IMR-90 (cell line): ENCODE measurements around the gene HRC. TPM values are rescaled to one million over a fixed set of nuclear protein-coding genes. Genes with fewer than 3 reads are reported as not detected.

Experiments
- ATAC-seq: fragments of 200-7000 bp; cut with Tn5 transposase; 2 replicates; pipeline ENCODE4 v1.9.1; 2020; ENCODE audit warnings: low read depth, mild to moderate bottlenecking, moderate library complexity
- BruUV-seq: library from RNA; stranded (reverse); fragments of 400-500 nt; replicated peaks from 2 replicates; lab custom pipeline; 2021; lab: Mats Ljungman, UMichigan
- CTCF ChIA-PET: fragments of 300-600 bp; formaldehyde crosslinking; extraction: SDS; loops from one replicate; lab custom pipeline; 2021; ENCODE audit warnings: antibody characterized with exemption; lab: Yijun Ruan, JAX
- POLR2A ChIA-PET: fragments of 300-600 bp; sonication (Branson Sonifier 250); formaldehyde crosslinking; loops from one replicate; lab custom pipeline; 2022; ENCODE audit warnings: antibody characterized with exemption; ENCODE audit not compliant: unreplicated experiment; lab: Charles Lee
- DNase-seq: peaks from one replicate; pipeline ENCODE4 v3.0.0; 2013
- H2AFZ ChIP-seq: replicated peaks from 2 replicates; pipeline ENCODE3; 2013; ENCODE audit warnings: low read length, mild to moderate bottlenecking; ENCODE audit not compliant: poor library complexity
- H2AK5ac ChIP-seq: 2 replicates; pipeline ENCODE4 v1.6.1; 2013; ENCODE audit warnings: low read depth, low read length, inconsistent platforms
- H2AK9ac ChIP-seq: replicated peaks from 2 replicates; pipeline ENCODE3; 2013; ENCODE audit warnings: mild to moderate bottlenecking, low read depth, low read length, moderate library complexity; ENCODE audit not compliant: poor library complexity
- H2BK120ac ChIP-seq: 2 replicates; pipeline ENCODE4 v1.6.1; 2013; ENCODE audit warnings: low read depth, low read length, inconsistent platforms
- H2BK15ac ChIP-seq: 3 replicates; pipeline ENCODE4 v1.6.1; 2013; ENCODE audit warnings: low read depth, low read length, inconsistent platforms
- H2BK20ac ChIP-seq: 2 replicates; pipeline ENCODE4 v1.6.1; 2013; ENCODE audit warnings: low read depth, mild to moderate bottlenecking, inconsistent platforms, low read length, moderate library complexity
- H2BK5ac ChIP-seq: 2 replicates; pipeline ENCODE4 v1.6.1; 2013; ENCODE audit warnings: mild to moderate bottlenecking, low read depth, low read length, inconsistent platforms; ENCODE audit not compliant: poor library complexity, severe bottlenecking
- H3K14ac ChIP-seq: replicated peaks from 2 replicates; pipeline ENCODE4 v1.6.1; 2013; ENCODE audit warnings: low read depth, low read length, inconsistent platforms
- H3K18ac ChIP-seq: 2 replicates; pipeline ENCODE4 v1.6.1; 2013; ENCODE audit warnings: low read depth, low read length, control low read depth
- H3K23ac ChIP-seq: 2 replicates; pipeline ENCODE4 v1.6.1; 2013; ENCODE audit warnings: low read depth, low read length, inconsistent platforms
- H3K27ac ChIP-seq: 2 replicates; pipeline ENCODE4 v1.5.1; 2013; ENCODE audit warnings: mild to moderate bottlenecking, control low read depth, low read length; ENCODE audit not compliant: insufficient read depth
- H3K27me3 ChIP-seq: 2 replicates; pipeline ENCODE4 v1.6.1; 2013; ENCODE audit warnings: low read length; ENCODE audit not compliant: control insufficient read depth, insufficient read depth
- H3K36me3 ChIP-seq: 2 replicates; pipeline ENCODE4 v1.6.1; 2013; ENCODE audit warnings: low read length, mixed read lengths; ENCODE audit not compliant: control insufficient read depth, insufficient read depth
- H3K4ac ChIP-seq: 2 replicates; pipeline ENCODE4 v1.6.1; 2013; ENCODE audit warnings: low read depth, low read length, inconsistent platforms
- H3K4me1 ChIP-seq: 2 replicates; pipeline ENCODE4 v1.6.1; 2013; ENCODE audit warnings: low read length, mixed read lengths; ENCODE audit not compliant: control insufficient read depth, insufficient read depth
- H3K4me2 ChIP-seq: 2 replicates; pipeline ENCODE4 v1.6.1; 2013; ENCODE audit warnings: low read depth, mild to moderate bottlenecking, control low read depth, low read length, moderate library complexity
- H3K4me3 ChIP-seq: 2 replicates; pipeline ENCODE4 v1.5.1; 2013; ENCODE audit warnings: low read depth, mild to moderate bottlenecking, control low read depth, low read length, moderate library complexity; ENCODE audit not compliant: insufficient read depth
- H3K56ac ChIP-seq: 2 replicates; pipeline ENCODE4 v1.6.1; 2013; ENCODE audit warnings: low read length, inconsistent platforms; ENCODE audit not compliant: insufficient read depth; ENCODE audit errors: extremely low read depth
- H3K79me1 ChIP-seq, 2 experiments: 2 replicates each; pipeline ENCODE4 v1.6.1; 2013; ENCODE audit warnings: low read length in 2 of 2, inconsistent platforms in 1 of 2, low read depth in 1 of 2
- H3K9ac ChIP-seq: 2 replicates; pipeline ENCODE4 v1.6.1; 2013; ENCODE audit warnings: low read depth, low read length, control low read depth
- H3K9me1 ChIP-seq: 2 replicates; pipeline ENCODE4 v1.6.1; 2013; ENCODE audit warnings: low read length, inconsistent platforms; ENCODE audit not compliant: insufficient read depth
- H3K9me3 ChIP-seq: 2 replicates; pipeline ENCODE4 v1.6.1; 2013; ENCODE audit warnings: low read length; ENCODE audit not compliant: control insufficient read depth, insufficient read depth
- H4K20me1 ChIP-seq: 2 replicates; pipeline ENCODE4 v1.6.1; 2013; ENCODE audit warnings: low read length, inconsistent platforms; ENCODE audit not compliant: insufficient read depth
- H4K5ac ChIP-seq: 2 replicates; pipeline ENCODE4 v1.6.1; 2013; ENCODE audit warnings: mild to moderate bottlenecking, low read depth, low read length, control low read depth
- H4K8ac ChIP-seq, 2 experiments: 2 replicates each; pipeline ENCODE4 v1.6.1; 2013; ENCODE audit warnings: low read depth in 2 of 2, low read length in 2 of 2, control low read depth in 1 of 2, inconsistent platforms in 1 of 2
- H4K91ac ChIP-seq: 2 replicates; pipeline ENCODE4 v1.6.1; 2013; ENCODE audit warnings: low read depth, low read length, inconsistent platforms; ENCODE audit not compliant: insufficient read depth
- BHLHE40 ChIP-seq: fragments of 150-350 bp; IDR thresholded peaks from 2 replicates; pipeline ENCODE4 v1.6.1; 2016; ENCODE audit warnings: mild to moderate bottlenecking, low read depth, low read length
- RCOR1 ChIP-seq: IDR thresholded peaks from 2 replicates; pipeline ENCODE4 v1.6.1; 2012; ENCODE audit warnings: mild to moderate bottlenecking, low read length, improper control_type of control experiment; ENCODE audit not compliant: insufficient replicate concordance
- WGBS, 2 experiments: methylation state at CpG; one replicate each; pipeline versions ENCODE4 v1.1.5 to v1.1.7; 2013; ENCODE audit warnings: missing lambda C conversion rate in 2 of 2; ENCODE audit not compliant: insufficient read length in 1 of 2; ENCODE audit errors: extremely low coverage in 2 of 2; 5-methylcytosine and 5-hydroxymethylcytosine counted together
- dilution Hi-C: fragments of 300-500 bp; cut with HindIII; formaldehyde crosslinking; loops from one replicate; pipeline ENCODE4 v1.14.3; 2018; ENCODE audit warnings: low sequenced_read_pairs; ENCODE audit not compliant: unreplicated experiment
- in situ Hi-C: fragments of 300-500 bp; cut with MboI; formaldehyde crosslinking; loops from 3 replicates; pipeline ENCODE4 v1.14.3; 2019; ENCODE audit warnings: low sequenced_read_pairs, inconsistent platforms, mixed read lengths
- intact Hi-C: fragments of 100-400 bp; cut with micrococcal nuclease; formaldehyde crosslinking; loops from 2 replicates; pipeline ENCODE4 v1.10.0; 2022
- polyA plus RNA-seq, 3 experiments: library from polyadenylated mRNA; depleted of rRNA; stranded (reverse); fragments of >200 nt; gene quantifications; 2 replicates each; pipeline ENCODE4 v1.2.3, GENCODE V29; 2012; ENCODE audit warnings: low replicate concordance in 1 of 3
- total RNA-seq: library from RNA; depleted of rRNA; stranded (reverse); fragments of >200 nt; gene quantifications from 2 replicates; pipeline ENCODE4 v1.2.3, GENCODE V29; 2012

Gene HRC
- total and polyA plus RNA-seq, 2 of the 4 experiments (the other 2 are of a cell fraction) = 0.03 TPM; not detected in 1

- Histone ChIP-seq H3K23ac (peak overlapping the region; percentile 46; the same call in 1 of the 2 replicates), H3K18ac (no peak overlapping the region), H3K4me3 (peak overlapping the region; percentile 59), H2AK9ac (peak overlapping the region; percentile 91), H3K27me3 (peaks cover 8% of the 10 kb centered on the region), H3K27ac (peak overlapping the region; percentile 81), H4K5ac (peak overlapping the region; percentile 10; the same call in 1 of the 2 replicates), H3K79me1 (peaks cover 4 to 39% of the 10 kb centered on the region in 2 experiments; a peak in 3 of 4 replicates), H3K4me2 (peak overlapping the region; percentile 82), H2BK15ac (no peak overlapping the region), H2AFZ (peak overlapping the region; percentile 97), H2BK5ac (peak overlapping the region; percentile 43), H2BK120ac (no peak overlapping the region), H2AK5ac (peak overlapping the region; percentile 52), H3K9me1 (peaks cover 19% of the 10 kb centered on the region), H4K91ac (peak overlapping the region; percentile 66; the same call in 1 of the 2 replicates), H2BK20ac (no peak overlapping the region), H3K36me3 (no peaks in the 10 kb centered on the region), H3K56ac (no peak overlapping the region), H3K4ac (peak overlapping the region; percentile 55), H3K9ac (peak overlapping the region; percentile 52), H3K14ac (peak overlapping the region; percentile 29), H4K8ac (peak overlapping the region; percentile 57 to 91; a peak in 3 of 4 replicates), H4K20me1 (peaks cover 3% of the 10 kb centered on the region), H3K9me3 (no peaks in the 10 kb centered on the region), H3K4me1 (peaks cover 8% of the 10 kb centered on the region)
- dilution Hi-C loops (no loop called here), in situ Hi-C loops (no loop called here), intact Hi-C loops (no loop called here)
- no TSS peak for BruUV-seq
- ATAC-seq = no peak
- 94% methylated on average over 16 of the region's 26 CpGs; no CpG with 5 or more reads in 1 of the 2 experiments for WGBS, 2 experiments
- no peak for DNase-seq
- TF ChIP-seq RCOR1 (no peak), BHLHE40 (peak; percentile 27; the same call in 1 of the 2 replicates)
- CTCF ChIA-PET = interaction anchor here (1.4 kb wide), 1 partner anchor 20 kb away, joined by 4 read pairs; no protein-coding TSS in a partner anchor
- POLR2A ChIA-PET = interaction anchor here (0.5 kb wide), 1 partner anchor 23 kb away, joined by 8 read pairs; no protein-coding TSS in a partner anchor
These were observed 37.3 kb downstream of the HRC start for GRCh38 chr19:49117677-49118564.
